Measurements from ENCODE around the gene CTDSP2.

Gene CTDSP2

DNA sequence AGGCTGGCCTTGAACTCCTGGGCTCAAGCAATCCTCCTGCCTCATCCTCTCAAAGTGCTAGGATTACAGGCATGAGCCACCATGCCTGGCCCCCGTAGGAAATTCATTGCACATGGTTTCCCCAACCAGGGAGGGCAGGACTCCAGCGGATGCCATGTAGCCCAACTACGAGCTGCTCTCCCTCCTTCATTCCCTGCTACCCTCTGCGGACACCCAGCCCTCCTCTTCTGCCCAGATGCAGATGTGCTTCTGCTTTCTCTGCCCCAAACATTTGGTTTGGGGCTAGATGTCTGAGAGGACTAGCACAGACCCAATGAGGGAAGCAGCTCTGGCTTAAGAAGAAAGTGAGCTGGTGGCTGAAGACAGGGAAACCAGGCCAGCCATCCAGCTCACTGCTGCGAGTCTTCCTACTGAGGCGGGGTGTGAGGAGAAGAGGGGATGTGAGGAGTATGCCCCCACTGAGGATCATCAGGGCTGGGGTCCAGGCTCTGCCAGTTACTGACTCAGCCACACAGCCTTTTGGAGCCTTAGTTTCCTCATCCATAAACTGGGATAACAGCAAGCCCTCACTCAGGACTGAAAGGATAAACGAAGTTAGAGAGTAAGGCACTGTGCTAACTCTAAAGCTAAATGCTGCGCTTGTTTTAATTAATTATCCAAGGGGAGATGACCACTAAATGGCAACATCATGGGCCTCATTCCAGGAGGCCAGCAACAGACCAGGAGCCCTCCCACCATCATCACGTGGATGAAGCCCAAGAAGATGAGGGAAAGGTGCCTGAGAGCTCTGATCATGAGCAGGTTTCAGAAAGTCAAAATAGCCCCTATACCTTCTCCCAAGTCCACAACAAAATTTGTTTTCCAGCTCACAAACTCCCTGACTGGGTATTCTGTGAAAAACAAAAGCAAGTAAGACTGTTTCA lies 10.9 kb downstream of the CTDSP2 start:
- TF ChIP-seq ELF4 (IDR thresholded peaks at IDR 0.05) = no peak
- TF ChIP-seq HDGF (IDR thresholded peaks at IDR 0.05; ENCODE audit: borderline replicate concordance) = no peak
- TF ChIP-seq, protein P1, sequence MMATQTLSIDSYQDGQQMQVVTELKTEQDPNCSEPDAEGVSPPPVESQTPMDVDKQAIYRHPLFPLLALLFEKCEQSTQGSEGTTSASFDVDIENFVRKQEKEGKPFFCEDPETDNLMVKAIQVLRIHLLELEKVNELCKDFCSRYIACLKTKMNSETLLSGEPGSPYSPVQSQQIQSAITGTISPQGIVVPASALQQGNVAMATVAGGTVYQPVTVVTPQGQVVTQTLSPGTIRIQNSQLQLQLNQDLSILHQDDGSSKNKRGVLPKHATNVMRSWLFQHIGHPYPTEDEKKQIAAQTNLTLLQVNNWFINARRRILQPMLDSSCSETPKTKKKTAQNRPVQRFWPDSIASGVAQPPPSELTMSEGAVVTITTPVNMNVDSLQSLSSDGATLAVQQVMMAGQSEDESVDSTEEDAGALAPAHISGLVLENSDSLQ (IDR thresholded peaks at IDR 0.05) = no peak
- no peak for TF ChIP-seq ARNT (IDR thresholded peaks at IDR 0.05)
- TF ChIP-seq TARDBP (IDR thresholded peaks at IDR 0.05) = no peak
- TF ChIP-seq SP1 (IDR thresholded peaks at IDR 0.05) = no peak
- TF ChIP-seq SUZ12 (IDR thresholded peaks at IDR 0.05) = no peak
- no peak for TF ChIP-seq CTBP1 (IDR thresholded peaks at IDR 0.05; ENCODE audit: borderline replicate concordance)
- TF ChIP-seq L3MBTL2 (conservative IDR thresholded peaks at IDR 0.05) = no peak
- TF ChIP-seq ZNF384 (IDR thresholded peaks at IDR 0.05) = no peak
- TF ChIP-seq NFRKB (IDR thresholded peaks at IDR 0.05) = no peak
- no peak for TF ChIP-seq LEF1 (IDR thresholded peaks at IDR 0.05; ENCODE audit: borderline replicate concordance)
- no peak for TF ChIP-seq FOXK2 (IDR thresholded peaks at IDR 0.05)
- TF ChIP-seq FOXA1 (IDR thresholded peaks at IDR 0.05) = no peak
- TF ChIP-seq BHLHE40 (IDR thresholded peaks at IDR 0.05; ENCODE audit: borderline replicate concordance) = no peak
- TF ChIP-seq FOXM1 (IDR thresholded peaks at IDR 0.05; ENCODE audit: borderline replicate concordance) = no peak
- CTCF ChIA-PET = interaction anchor here (0.8 to 3.2 kb wide), 3 partner anchors 61 to 73 kb away, joined by 3 to 21 read pairs (median 11); no protein-coding TSS in a partner anchor
- POLR2A ChIA-PET = interaction anchor here (1.0 to 3.0 kb wide), 3 partner anchors 10 to 60 kb away, joined by 3 to 24 read pairs (median 5); no protein-coding TSS in a partner anchor
- no peak for DNase-seq (ENCODE audit: extremely low spot score)

DNA sequence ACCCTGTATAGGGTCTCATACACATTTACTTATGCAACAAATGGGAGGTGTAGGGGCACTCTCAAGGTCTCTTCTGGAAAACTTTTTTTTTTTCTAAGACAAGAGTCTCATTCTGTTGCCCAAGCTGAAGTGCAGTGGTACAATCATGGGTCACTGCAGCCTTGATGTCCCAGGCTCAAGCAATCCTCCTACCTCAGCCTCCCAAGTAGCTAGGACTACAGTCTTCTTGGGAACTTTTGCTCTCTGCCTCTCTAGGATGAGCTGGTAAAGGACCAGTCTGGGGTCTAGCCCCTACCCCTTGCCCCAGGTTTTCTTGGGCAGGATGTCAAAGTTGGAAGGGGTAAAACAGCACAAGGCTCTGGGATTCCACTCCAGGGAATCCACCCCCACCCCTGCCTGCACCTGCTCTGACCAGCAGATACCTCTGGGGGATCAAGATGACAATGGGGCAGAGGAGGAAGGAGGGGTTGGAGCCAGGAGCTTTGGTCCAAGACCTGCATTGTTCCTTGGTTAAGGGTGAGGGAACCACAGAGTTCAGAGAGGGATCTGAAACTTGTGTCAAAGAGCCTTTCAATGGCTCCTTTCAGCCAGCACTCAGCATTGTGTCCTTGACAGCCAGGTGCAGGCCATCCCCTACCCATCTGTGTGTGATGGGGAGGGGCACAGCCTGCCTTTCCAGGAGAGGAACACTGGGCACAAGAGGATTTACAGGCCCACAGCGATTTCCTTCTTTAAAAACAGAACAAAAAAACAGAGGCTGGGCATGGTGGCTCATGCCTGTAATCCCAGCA lies 12.2 kb downstream of the CTDSP2 start:
- ChIA-PET CTCF (interaction anchor here (1.2 to 1.9 kb wide), 2 partner anchors 63 to 71 kb away, joined by 5 to 11 read pairs; no protein-coding TSS in a partner anchor), POLR2A (interaction anchor here (0.8 to 1.8 kb wide), 2 partner anchors 11 to 62 kb away, joined by 3 to 4 read pairs; no protein-coding TSS in a partner anchor)

DNA sequence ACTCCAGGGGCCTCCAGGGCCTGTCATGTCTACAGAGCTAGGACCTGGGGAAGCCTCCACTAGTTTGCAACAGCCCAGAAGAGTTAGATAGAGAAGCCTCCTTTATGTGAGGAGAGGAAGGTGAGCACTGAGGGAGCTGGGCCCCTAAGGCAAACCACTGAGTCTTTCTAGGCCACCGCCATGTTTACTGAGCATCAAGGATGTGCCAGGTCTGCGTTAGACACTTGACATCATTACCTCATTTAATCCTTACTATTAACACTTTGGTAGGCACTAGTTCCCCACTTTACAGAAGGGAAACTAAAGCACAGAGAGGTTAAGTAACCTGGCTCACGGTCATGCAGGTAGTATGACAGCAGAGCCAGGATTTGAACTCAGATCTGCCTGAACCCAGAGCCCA lies 12.9 kb downstream of the CTDSP2 start:
- POLR2A ChIA-PET = interaction anchor here (0.8 to 2.3 kb wide), 3 partner anchors 12 to 63 kb away, joined by 3 to 11 read pairs (median 4); no protein-coding TSS in a partner anchor
- CTCF ChIA-PET = interaction anchor here (1.2 to 2.1 kb wide), 2 partner anchors 63 to 71 kb away, joined by 5 to 17 read pairs; no protein-coding TSS in a partner anchor
- no peak for TF ChIP-seq SP1 (IDR thresholded peaks at IDR 0.05)
- no peak for TF ChIP-seq ARNT (IDR thresholded peaks at IDR 0.05)
- TF ChIP-seq TARDBP (IDR thresholded peaks at IDR 0.05) = no peak
- TF ChIP-seq CTBP1 (IDR thresholded peaks at IDR 0.05; ENCODE audit: borderline replicate concordance) = no peak
- TF ChIP-seq ELF4 (IDR thresholded peaks at IDR 0.05) = no peak
- no peak for TF ChIP-seq L3MBTL2 (conservative IDR thresholded peaks at IDR 0.05)
- TF ChIP-seq FOXA1 (IDR thresholded peaks at IDR 0.05) = no peak
- no peak for TF ChIP-seq LEF1 (IDR thresholded peaks at IDR 0.05; ENCODE audit: borderline replicate concordance)
- TF ChIP-seq SUZ12 (IDR thresholded peaks at IDR 0.05) = no peak
- no peak for TF ChIP-seq ZNF384 (IDR thresholded peaks at IDR 0.05)
- TF ChIP-seq, protein P1 (IDR thresholded peaks at IDR 0.05) = no peak
- TF ChIP-seq NFRKB (IDR thresholded peaks at IDR 0.05) = no peak

More for the DNA sequence above, 12.2 kb downstream of the CTDSP2 start:
- DNase-seq (ENCODE audit: extremely low spot score) = no peak
- TF ChIP-seq ZNF384 (IDR thresholded peaks at IDR 0.05) (no peak), ELF4 (IDR thresholded peaks at IDR 0.05) (no peak), FOXA1 (IDR thresholded peaks at IDR 0.05) (no peak), FOXM1 (IDR thresholded peaks at IDR 0.05; ENCODE audit: borderline replicate concordance) (no peak), LEF1 (IDR thresholded peaks at IDR 0.05; ENCODE audit: borderline replicate concordance) (no peak)

DNA sequence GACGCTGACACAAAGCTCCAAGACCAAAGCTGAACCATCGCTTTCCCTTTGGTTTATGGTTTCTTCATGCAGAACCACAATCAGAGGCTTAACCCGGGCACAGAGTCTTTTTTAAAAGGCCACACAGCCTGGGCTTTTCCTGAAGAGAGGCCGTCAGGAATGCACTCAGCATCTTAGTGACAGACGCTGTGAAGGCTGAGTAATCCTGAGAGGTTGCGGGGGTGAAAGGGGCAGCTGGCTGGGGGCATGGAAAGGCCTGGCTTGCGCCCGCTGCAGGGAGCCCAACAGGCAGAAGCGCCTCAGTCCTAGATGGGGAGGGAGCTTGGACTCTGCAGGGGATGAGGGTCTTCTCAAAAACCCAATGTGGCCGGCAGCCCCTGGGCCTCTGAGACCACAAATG lies 13.6 kb downstream of the CTDSP2 start:
- ChIA-PET CTCF (interaction anchor here (0.6 to 2.1 kb wide), 6 partner anchors 10 to 226 kb away, joined by 3 to 17 read pairs (median 4); no protein-coding TSS in a partner anchor), POLR2A (interaction anchor here (1.4 to 2.3 kb wide), 4 partner anchors 9 to 63 kb away, joined by 4 to 11 read pairs (median 5); no protein-coding TSS in a partner anchor)
- no peak for TF ChIP-seq FOXM1 (IDR thresholded peaks at IDR 0.05; ENCODE audit: borderline replicate concordance)
- DNase-seq (ENCODE audit: extremely low spot score) = no peak

More for the DNA sequence above, 12.9 kb downstream of the CTDSP2 start:
- no peak for DNase-seq (ENCODE audit: extremely low spot score)

DNA sequence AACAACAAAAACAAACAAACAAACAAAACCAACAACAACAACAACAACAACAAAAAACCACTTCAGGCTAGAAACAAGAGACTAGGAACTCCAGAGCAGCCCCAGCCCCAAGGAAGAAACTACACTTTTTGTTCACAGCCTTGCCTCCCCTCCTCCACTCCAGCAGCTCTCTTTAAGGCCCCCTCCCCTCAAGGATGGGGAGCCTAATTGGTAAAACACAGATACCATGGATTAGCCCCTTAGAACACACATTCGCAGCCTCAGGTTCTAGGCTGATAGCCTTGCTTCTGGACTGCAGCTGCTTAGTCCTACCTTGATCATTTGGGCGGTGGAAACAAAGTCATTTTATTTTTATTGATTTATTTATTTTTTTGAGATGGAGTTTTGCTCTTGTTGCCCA lies 16.1 kb downstream of the CTDSP2 start:
- ChIA-PET CTCF (no interaction called here), POLR2A (no interaction called here)
- TF ChIP-seq FOXM1 (IDR thresholded peaks at IDR 0.05; ENCODE audit: borderline replicate concordance) (no peak), ZNF384 (IDR thresholded peaks at IDR 0.05) (no peak), CTBP1 (IDR thresholded peaks at IDR 0.05; ENCODE audit: borderline replicate concordance) (no peak), FOXA1 (IDR thresholded peaks at IDR 0.05) (no peak), SUZ12 (IDR thresholded peaks at IDR 0.05) (no peak), ARNT (IDR thresholded peaks at IDR 0.05) (no peak)
- TF ChIP-seq, protein P1 (IDR thresholded peaks at IDR 0.05) = no peak
- DNase-seq (ENCODE audit: extremely low spot score) = no peak
